GM06990 (cell line): ENCODE data around the gene ZNF609.

Experiments
- DNase-seq: peaks from one replicate; pipeline ENCODE4 v3.0.0-alpha.2; 2011; ENCODE audit not compliant: insufficient read length; ENCODE audit errors: extremely low read depth
- H3K27me3 ChIP-seq: replicated peaks from 2 replicates; pipeline ENCODE4 v1.6.0; 2011; ENCODE audit warnings: low read length; ENCODE audit not compliant: control insufficient read depth, insufficient read depth
- H3K36me3 ChIP-seq: 2 replicates; pipeline ENCODE4 v1.5.1; 2011; ENCODE audit warnings: low read length; ENCODE audit not compliant: control insufficient read depth, insufficient read depth
- H3K4me3 ChIP-seq: replicated peaks from 2 replicates; pipeline ENCODE4 v1.5.1; 2011; ENCODE audit warnings: low read depth, mild to moderate bottlenecking, control low read depth, low read length
- TF ChIP-seq, protein P1 (sequence below): IDR thresholded peaks from 2 replicates; pipeline ENCODE4 v1.5.1; 2011; ENCODE audit warnings: low read length, control low read depth, mild to moderate bottlenecking, inconsistent platforms; ENCODE audit not compliant: insufficient read depth, poor library complexity, severe bottlenecking

The ZNF609 gene

DNA sequence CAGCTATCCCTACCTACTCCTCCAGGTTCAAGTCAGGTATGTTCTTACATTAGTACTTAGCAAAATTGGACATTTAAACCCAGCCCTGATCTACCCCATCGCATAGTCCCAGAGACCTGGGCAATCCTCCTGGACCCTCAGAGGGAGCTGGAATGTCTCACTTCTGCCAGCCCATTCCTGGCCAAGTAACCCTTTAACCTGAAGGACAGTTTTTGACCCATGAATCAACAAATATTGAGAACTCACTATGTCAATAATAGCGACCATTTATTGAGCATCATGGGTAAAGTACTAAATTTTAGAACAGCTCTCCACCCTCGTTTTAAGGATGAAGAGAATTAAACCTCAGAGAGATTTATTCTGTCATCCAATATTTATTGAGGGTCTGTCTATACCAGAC is 244.6 kb downstream of the ZNF609 start:
- no peak overlapping the region for H3K4me3 ChIP-seq
- no peaks in the 10 kb centered on the region for H3K36me3 ChIP-seq
- H3K27me3 ChIP-seq, result no peaks in the 10 kb centered on the region
- TF ChIP-seq, protein P1, sequence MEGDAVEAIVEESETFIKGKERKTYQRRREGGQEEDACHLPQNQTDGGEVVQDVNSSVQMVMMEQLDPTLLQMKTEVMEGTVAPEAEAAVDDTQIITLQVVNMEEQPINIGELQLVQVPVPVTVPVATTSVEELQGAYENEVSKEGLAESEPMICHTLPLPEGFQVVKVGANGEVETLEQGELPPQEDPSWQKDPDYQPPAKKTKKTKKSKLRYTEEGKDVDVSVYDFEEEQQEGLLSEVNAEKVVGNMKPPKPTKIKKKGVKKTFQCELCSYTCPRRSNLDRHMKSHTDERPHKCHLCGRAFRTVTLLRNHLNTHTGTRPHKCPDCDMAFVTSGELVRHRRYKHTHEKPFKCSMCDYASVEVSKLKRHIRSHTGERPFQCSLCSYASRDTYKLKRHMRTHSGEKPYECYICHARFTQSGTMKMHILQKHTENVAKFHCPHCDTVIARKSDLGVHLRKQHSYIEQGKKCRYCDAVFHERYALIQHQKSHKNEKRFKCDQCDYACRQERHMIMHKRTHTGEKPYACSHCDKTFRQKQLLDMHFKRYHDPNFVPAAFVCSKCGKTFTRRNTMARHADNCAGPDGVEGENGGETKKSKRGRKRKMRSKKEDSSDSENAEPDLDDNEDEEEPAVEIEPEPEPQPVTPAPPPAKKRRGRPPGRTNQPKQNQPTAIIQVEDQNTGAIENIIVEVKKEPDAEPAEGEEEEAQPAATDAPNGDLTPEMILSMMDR, result no peak
- no peak for DNase-seq

DNA sequence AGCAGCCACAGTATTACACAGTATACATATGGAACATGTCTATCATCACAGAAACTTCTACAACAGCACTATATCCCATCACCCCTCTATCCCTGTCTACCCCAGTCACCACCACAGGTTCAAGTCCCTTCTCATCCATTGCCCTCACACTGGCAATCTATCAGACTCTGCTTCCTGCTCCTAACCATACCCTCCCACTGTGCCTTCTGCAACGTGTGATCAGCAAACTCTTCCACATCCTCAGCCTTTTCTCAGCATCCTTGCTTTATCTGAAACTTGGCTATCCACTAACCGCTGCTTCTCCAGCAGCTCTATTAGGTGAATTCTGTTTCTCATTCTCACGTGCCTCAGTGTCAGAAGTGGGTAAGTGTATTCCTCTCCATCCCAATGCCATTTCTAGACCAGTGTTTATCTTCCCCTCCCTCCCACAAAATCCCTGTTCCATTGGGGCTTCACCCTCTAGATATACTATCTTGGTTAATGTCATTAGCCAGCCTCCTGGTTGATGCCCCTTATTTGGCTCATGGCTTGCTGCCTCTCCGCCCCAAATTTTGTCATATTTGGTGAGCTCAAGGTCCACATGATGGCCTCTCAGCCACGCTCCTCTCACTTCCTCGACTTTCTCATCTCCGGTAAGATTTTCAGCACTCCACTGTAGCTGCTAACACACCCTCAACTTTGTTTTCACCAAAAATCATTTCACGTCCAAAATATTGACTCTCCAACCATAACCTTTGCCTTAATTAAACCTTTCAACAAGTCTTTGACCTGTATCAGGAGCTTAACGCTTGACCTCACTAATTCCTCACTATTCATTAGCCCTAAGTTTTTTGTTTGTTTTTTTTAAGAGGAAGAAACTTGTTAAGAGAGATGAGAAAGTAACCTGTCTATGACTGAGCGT is 245.9 kb downstream of the ZNF609 start:
- DNase-seq, result no peak
- no peaks in the 10 kb centered on the region for H3K36me3 ChIP-seq
- TF ChIP-seq, protein P1, result no peak

DNA sequence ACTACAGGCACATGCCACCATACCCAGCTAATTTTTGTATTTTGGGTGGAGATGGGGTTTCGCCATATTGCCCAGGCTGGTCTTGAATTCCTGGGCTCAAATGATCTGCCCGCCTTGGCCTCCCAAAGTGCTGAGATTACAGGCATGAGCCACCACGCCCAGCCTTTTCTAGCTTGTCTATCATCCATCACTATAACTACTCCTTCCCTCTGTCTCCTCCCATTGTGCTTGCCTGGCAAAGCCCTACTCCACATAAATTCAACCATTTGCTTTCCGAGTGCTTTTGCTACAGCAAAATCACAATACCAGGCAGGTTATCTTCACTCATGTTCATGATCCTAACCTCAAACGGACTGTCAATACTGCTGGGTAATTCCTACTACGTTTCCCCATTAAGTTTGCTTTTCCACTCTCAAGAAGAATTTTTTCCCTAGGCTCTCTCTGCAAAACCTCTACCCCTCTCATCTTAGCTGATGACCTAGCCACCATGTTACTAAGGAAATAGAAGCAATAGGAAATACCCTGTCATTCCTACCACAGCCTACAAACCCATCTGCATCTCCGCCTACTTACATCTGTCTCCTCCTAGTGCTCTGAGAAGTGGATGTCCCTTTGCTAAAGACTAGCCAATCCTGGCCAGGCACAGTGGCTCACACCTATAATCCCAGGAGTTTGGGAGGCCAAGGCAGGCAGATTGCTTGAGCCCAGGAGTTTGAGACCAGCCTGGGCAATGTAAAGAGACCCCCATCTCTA is 250.5 kb downstream of the ZNF609 start:
- Histone ChIP-seq H3K36me3 (no peaks in the 10 kb centered on the region), H3K4me3 (no peak overlapping the region), H3K27me3 (no peaks in the 10 kb centered on the region)
- no peak for DNase-seq
- TF ChIP-seq, protein P1, result no peak

More for the DNA sequence above, 245.9 kb downstream of the ZNF609 start:
- Histone ChIP-seq H3K4me3 (no peak overlapping the region), H3K27me3 (no peaks in the 10 kb centered on the region)

DNA sequence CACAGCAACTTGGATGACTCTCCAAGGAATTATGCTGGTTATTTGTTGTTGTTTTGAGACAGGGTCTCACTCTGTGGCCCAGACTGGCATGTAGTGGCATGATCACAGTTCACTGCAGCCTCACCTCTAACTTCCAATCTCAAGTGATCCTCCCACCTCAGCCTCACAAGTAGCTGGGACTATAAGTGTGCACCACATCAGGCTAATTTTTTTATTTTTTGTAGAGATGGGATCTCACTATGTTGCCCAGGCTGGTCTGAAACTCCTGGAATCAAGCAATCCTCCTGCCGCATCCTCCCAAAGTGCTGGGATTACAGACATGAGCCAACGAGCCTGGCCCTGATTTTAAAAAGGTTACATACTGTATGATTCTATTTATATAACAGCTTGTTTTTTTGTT is 252.0 kb downstream of the ZNF609 start:
- no peaks in the 10 kb centered on the region for H3K27me3 ChIP-seq
- TF ChIP-seq, protein P1, result no peak
- H3K36me3 ChIP-seq, result no peaks in the 10 kb centered on the region
- no peak overlapping the region for H3K4me3 ChIP-seq
- DNase-seq, result no peak

DNA sequence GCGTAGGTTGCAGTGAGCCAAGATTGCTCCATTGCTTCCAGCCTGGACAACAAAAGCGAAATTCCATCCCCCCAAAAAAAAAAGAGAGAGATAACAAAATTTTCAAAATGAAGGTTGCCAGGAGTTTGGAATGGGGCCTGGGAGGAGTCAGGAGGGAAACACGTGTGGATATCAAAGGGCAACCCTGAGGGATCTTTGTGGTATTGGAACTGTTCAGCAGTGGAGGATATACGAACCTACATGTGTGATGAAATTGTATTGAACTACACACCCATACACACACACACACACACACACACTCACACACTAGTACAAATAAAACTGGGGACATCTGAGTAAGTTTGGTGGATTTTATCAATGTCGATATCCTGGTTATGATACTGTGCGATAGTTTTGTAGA is 253.2 kb downstream of the ZNF609 start:
- Histone ChIP-seq H3K4me3 (no peak overlapping the region), H3K36me3 (no peaks in the 10 kb centered on the region), H3K27me3 (no peaks in the 10 kb centered on the region)
- TF ChIP-seq, protein P1, result no peak
- DNase-seq, result no peak
